Type B pancreatic cell (in vitro differentiated cells): ENCODE results near the gene PAPOLA. TPM values are rescaled to one million over a fixed set of nuclear protein-coding genes. Genes with fewer than 3 reads are reported as not detected.

Experiments used
- DNase-seq: peaks from one replicate; pipeline ENCODE4 v3.0.0; 2021; ENCODE audit warnings: mixed read lengths; ENCODE audit not compliant: unreplicated experiment; ENCODE audit errors: extremely low spot score
- H3K27ac Mint-ChIP-seq: 2 replicates; pipeline ENCODE4 v1.8.0; 2021; ENCODE audit warnings: mild to moderate bottlenecking, mixed read lengths
- H3K27me3 Mint-ChIP-seq: 2 replicates; pipeline ENCODE4 v1.8.0; 2021; ENCODE audit warnings: mixed read lengths
- H3K36me3 Mint-ChIP-seq: 2 replicates; pipeline ENCODE4 v1.8.0; 2021; ENCODE audit warnings: mixed read lengths
- H3K4me1 Mint-ChIP-seq: one replicate; pipeline ENCODE4 v1.8.0; 2021; ENCODE audit warnings: mixed read lengths; ENCODE audit not compliant: unreplicated experiment
- H3K4me3 Mint-ChIP-seq: 2 replicates; pipeline ENCODE4 v1.8.0; 2021; ENCODE audit warnings: mild to moderate bottlenecking, mixed read lengths
- H3K9me3 Mint-ChIP-seq: 2 replicates; pipeline ENCODE4 v1.8.0; 2021; ENCODE audit warnings: mixed read lengths
- total RNA-seq: library from RNA; stranded (reverse); gene quantifications from 2 replicates; pipeline ENCODE4 v1.2.1, GENCODE V29; 2021; ENCODE audit warnings: low replicate concordance
- TF ChIP-seq, protein P1 (sequence below): fragments of 200-600 bp; sonication (generic); conservative IDR thresholded peaks from 2 replicates; pipeline ENCODE4 v1.5.0; 2021; ENCODE audit warnings: antibody characterized with exemption, mild to moderate bottlenecking

The PAPOLA gene
- total RNA-seq, 1 donor from 2014 or later = 210 TPM

DNA sequence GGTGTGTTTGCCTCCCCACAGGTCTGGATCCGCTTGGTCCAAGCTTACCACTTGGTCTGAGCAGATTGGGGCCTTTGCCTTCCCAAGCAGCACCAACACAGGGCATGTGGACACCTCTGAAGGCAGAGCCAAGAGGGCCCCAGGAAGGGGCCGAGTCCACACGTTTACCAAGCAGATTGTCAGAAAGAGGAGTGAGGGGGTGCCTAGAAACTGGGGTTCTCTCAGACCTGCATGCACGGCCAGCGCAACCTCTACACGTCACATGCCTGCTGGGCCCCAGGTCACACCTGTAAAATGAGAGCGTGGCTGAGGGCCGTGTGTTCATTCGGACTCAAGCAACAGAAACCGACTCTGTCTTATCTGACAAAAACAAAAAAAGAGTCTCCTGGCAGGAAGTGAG lies 96.9 kb downstream of the PAPOLA start:
- TF ChIP-seq, protein P1, sequence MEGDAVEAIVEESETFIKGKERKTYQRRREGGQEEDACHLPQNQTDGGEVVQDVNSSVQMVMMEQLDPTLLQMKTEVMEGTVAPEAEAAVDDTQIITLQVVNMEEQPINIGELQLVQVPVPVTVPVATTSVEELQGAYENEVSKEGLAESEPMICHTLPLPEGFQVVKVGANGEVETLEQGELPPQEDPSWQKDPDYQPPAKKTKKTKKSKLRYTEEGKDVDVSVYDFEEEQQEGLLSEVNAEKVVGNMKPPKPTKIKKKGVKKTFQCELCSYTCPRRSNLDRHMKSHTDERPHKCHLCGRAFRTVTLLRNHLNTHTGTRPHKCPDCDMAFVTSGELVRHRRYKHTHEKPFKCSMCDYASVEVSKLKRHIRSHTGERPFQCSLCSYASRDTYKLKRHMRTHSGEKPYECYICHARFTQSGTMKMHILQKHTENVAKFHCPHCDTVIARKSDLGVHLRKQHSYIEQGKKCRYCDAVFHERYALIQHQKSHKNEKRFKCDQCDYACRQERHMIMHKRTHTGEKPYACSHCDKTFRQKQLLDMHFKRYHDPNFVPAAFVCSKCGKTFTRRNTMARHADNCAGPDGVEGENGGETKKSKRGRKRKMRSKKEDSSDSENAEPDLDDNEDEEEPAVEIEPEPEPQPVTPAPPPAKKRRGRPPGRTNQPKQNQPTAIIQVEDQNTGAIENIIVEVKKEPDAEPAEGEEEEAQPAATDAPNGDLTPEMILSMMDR = no peak
- Mint-ChIP-seq H3K4me1 (no peaks in the 10 kb centered on the region), H3K4me3 (no peak overlapping the region), H3K27ac (no peak overlapping the region), H3K27me3 (peaks cover 8% of the 10 kb centered on the region), H3K9me3 (peaks cover 7% of the 10 kb centered on the region), H3K36me3 (no peaks in the 10 kb centered on the region)
- no peak for DNase-seq

DNA sequence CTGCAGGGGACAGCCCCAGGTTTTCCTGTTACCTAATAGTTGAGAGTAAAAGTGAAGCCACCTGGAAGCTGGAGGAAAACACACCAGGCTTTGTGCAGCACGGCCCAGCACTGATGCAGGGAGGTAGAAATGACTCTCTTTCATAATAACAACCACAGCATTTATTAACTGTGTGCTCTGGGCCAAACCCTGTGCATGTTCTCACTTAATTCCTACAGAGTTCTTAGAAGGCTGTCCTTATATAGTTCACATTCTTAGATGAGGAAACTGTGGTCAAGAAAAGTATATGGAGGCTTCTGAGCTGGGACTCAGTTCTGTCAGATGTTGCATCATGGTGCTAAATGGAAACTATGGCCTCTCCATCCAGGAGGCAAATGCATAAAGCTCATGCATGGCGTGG lies 100.0 kb downstream of the PAPOLA start:
- H3K4me1 Mint-ChIP-seq = no peaks in the 10 kb centered on the region
- DNase-seq = no peak
- H3K4me3 Mint-ChIP-seq = no peak overlapping the region
- H3K9me3 Mint-ChIP-seq = peaks cover 7% of the 10 kb centered on the region
- H3K27me3 Mint-ChIP-seq = peaks cover 18% of the 10 kb centered on the region
- no peaks in the 10 kb centered on the region for H3K36me3 Mint-ChIP-seq
- H3K27ac Mint-ChIP-seq = no peak overlapping the region
- TF ChIP-seq, protein P1 = no peak

DNA sequence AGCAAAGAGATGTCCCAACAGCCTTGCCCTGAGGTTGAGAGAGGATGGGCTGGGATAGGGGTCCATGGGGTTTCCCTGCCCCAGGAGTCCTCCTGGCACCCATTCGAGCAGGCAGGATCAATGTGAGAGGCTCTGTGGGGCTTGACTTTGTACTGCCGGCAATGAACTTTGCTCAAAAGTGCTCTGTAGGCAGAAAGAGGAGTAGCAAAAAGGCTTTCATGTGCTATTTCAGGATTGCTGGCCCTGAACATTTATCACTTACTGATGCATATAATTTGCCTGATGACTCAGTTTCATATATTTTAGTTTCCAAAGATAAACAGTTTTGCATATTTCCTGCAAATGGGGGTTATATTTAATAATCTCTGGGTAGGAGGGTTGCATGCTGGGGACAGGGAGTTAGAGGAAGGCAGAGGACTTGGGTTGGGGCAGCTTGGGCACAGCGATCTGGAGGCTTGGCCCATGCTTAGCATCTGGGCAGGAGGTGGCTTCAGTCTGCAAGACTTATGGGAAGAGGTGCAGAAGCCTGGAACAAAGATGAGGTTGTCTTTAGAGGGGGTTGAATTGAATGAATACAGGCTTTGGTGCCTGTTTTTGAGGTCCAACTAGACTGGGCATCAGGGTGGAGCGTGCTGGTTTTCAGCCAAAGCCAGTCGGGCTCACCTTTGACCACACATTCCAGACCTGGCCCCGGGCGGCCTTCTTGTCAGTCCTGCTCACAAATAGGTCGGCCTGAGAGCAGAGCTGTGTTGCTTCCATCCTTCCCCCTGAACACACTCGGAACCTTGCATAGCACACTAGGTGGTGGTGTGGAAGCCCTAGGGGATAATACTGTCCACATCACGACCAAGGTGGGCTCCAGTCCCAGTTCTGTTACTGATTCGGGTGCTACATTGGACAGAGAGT lies 101.4 kb downstream of the PAPOLA start:
- Mint-ChIP-seq H3K9me3 (peaks cover 7% of the 10 kb centered on the region), H3K27me3 (peaks cover 18% of the 10 kb centered on the region), H3K36me3 (no peaks in the 10 kb centered on the region), H3K4me3 (no peak overlapping the region), H3K27ac (no peak overlapping the region), H3K4me1 (no peaks in the 10 kb centered on the region)
- TF ChIP-seq, protein P1 = no peak
- no peak for DNase-seq

DNA sequence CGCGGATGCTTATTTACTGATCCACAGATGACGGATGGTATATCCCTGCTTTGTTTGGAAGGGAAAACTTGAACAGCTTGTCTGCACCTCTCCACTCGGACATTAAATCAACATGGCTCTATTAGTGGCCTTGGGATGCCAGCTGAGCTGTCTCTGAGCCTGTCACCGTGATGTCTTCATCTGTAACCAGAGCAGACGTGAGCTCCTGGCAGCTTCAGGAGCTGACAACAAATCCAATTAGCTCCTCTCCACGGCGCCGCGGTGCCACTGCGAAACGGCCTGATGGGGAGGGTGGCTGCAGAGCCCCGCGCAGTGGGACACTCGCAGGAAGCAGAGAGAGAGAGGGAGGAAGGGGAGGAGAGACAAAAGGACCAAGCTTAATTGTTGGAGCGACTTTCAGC lies 112.3 kb downstream of the PAPOLA start:
- no peak for DNase-seq
- Mint-ChIP-seq H3K27me3 (peaks cover 51% of the 10 kb centered on the region), H3K4me1 (peaks cover 5% of the 10 kb centered on the region), H3K4me3 (no peak overlapping the region), H3K36me3 (no peaks in the 10 kb centered on the region), H3K9me3 (no peaks in the 10 kb centered on the region), H3K27ac (no peak overlapping the region)
- TF ChIP-seq, protein P1 = no peak

DNA sequence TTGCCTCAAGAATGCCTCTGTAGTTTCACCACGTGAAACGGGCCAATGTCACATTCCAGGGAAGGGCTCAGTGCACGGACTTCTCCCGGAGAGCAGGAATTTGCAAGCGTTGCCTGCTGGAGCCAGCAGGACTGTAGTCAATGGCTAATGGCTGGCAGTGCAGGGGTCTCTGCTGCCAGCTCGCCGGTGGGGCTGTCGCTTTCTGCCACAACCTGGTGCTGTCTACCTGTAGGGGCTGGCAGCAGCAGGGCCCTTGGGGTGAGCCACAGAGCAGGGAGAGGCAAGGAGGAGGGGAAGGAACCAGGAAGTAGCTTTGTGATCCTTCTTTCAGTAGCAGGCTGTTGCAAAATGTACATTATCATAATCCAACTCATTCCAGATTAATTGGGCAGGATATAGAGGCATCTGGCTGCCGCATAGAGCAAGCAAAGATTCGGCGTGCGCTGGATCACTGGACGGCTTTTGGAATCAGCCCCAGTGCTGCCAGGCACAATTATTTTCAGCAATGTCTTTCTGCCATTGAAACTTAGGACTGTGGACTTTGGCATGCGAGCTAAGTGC lies 114.1 kb downstream of the PAPOLA start:
- DNase-seq = no peak
- Mint-ChIP-seq H3K4me1 (peaks cover 5% of the 10 kb centered on the region), H3K36me3 (no peaks in the 10 kb centered on the region), H3K9me3 (no peaks in the 10 kb centered on the region), H3K4me3 (no peak overlapping the region), H3K27me3 (peaks cover 45% of the 10 kb centered on the region), H3K27ac (no peak overlapping the region)
- TF ChIP-seq, protein P1 = no peak

Other genes with a start within 250 kb of the PAPOLA start
- gene BDKRB1, start 246.2 kb upstream of the PAPOLA start, total RNA-seq = 0.62 TPM in 1 of 2 replicates, not detected in the other
- 15.6 and 19.9 TPM in 2 replicates for gene ATG2B, start 139.0 kb upstream of the PAPOLA start, total RNA-seq
- gene GSKIP, start 138.9 kb upstream of the PAPOLA start, total RNA-seq = 21.3 and 30.1 TPM in 2 replicates
- gene AK7, start 110.3 kb upstream of the PAPOLA start, total RNA-seq = 2.5 and 3.1 TPM in 2 replicates